Neural cell (in vitro differentiated cells): ENCODE data around the gene APOF. TPM values are rescaled to one million over a fixed set of nuclear protein-coding genes. Genes with fewer than 3 reads are reported as not detected.

Source experiments
- H2AFZ ChIP-seq: fragments of 200-600, 300-800 bp; sonication (generic), shearing (Covaris generic); 2 replicates; pipeline ENCODE4 v1.6.0; 2014; ENCODE audit warnings: low read depth, mild to moderate bottlenecking, antibody characterized with exemption, low read length, moderate library complexity
- H3F3A ChIP-seq: fragments of 200-600 bp; shearing (Covaris generic); 2 replicates; pipeline ENCODE4 v1.6.1; 2016; ENCODE audit warnings: mild to moderate bottlenecking, moderate library complexity, mixed read lengths, antibody characterized with exemption, low read length; ENCODE audit not compliant: insufficient read depth, poor library complexity, severe bottlenecking
- H3K27ac ChIP-seq: fragments of 200-600, 300-800 bp; sonication (generic), shearing (Covaris generic); 2 replicates; pipeline ENCODE4 v1.5.1; 2014; ENCODE audit warnings: mild to moderate bottlenecking, low read length, moderate library complexity
- H3K27me3 ChIP-seq: fragments of 300-800, 200-600 bp; sonication (generic), shearing (Covaris generic); 2 replicates; pipeline ENCODE4 v1.6.0; 2014; ENCODE audit warnings: mild to moderate bottlenecking, low read depth, low read length, moderate library complexity; ENCODE audit not compliant: insufficient read depth
- H3K36me3 ChIP-seq: fragments of 300-800, 200-600 bp; sonication (generic), shearing (Covaris generic); 2 replicates; pipeline ENCODE4 v1.5.1; 2014; ENCODE audit warnings: mild to moderate bottlenecking, antibody characterized with exemption, low read length, moderate library complexity; ENCODE audit not compliant: insufficient read depth
- H3K4me2 ChIP-seq: fragments of 300-800, 200-600 bp; sonication (generic), shearing (Covaris generic); 2 replicates; pipeline ENCODE4 v1.6.0; 2014; ENCODE audit warnings: mild to moderate bottlenecking, low read length
- H3K4me3 ChIP-seq: fragments of 300-800, 200-600 bp; sonication (generic), shearing (Covaris generic); 2 replicates; pipeline ENCODE4 v1.5.1; 2014; ENCODE audit warnings: mild to moderate bottlenecking, low read length, moderate library complexity
- H3K79me2 ChIP-seq: fragments of 200-600 bp; shearing (Covaris generic); replicated peaks from 2 replicates; pipeline ENCODE4 v1.6.0; 2014; ENCODE audit warnings: mild to moderate bottlenecking, low read length, moderate library complexity; ENCODE audit not compliant: insufficient read depth
- H3K9ac ChIP-seq: fragments of 300-800, 200-600 bp; sonication (generic), shearing (Covaris generic); 2 replicates; pipeline ENCODE4 v1.6.1; 2016; ENCODE audit warnings: mild to moderate bottlenecking, low read length, mixed read lengths
- H3K9me2 ChIP-seq: fragments of 200-600 bp; shearing (Covaris generic); 2 replicates; pipeline ENCODE4 v1.6.1; 2016; ENCODE audit warnings: mild to moderate bottlenecking, low read length, mixed read lengths; ENCODE audit not compliant: insufficient read depth
- H3K9me3 ChIP-seq: fragments of 200-600, 300-800 bp; sonication (generic), shearing (Covaris generic); 2 replicates; pipeline ENCODE4 v1.6.1; 2016; ENCODE audit warnings: mild to moderate bottlenecking, mixed run types, low read length, moderate library complexity, mixed read lengths
- H4K20me1 ChIP-seq: fragments of 200-600 bp; shearing (Covaris generic); 2 replicates; pipeline ENCODE4 v1.6.1; 2016; ENCODE audit warnings: mild to moderate bottlenecking, mixed run types; ENCODE audit not compliant: insufficient read depth
- EP300 ChIP-seq: fragments of 450-650 bp; conservative IDR thresholded peaks from 2 replicates; pipeline ENCODE4 v1.6.1; 2014; ENCODE audit warnings: antibody characterized with exemption, mild to moderate bottlenecking, moderate library complexity; ENCODE audit not compliant: poor library complexity, severe bottlenecking
- EZH2 ChIP-seq: fragments of 200-600, 300-800 bp; shearing (Covaris generic), sonication (generic); IDR thresholded peaks from 2 replicates; pipeline ENCODE4 v1.6.1; 2014; ENCODE audit warnings: antibody characterized with exemption, low read length, borderline replicate concordance, mild to moderate bottlenecking; ENCODE audit not compliant: insufficient read depth, poor library complexity, severe bottlenecking
- MXI1 ChIP-seq: fragments of 450-650 bp; conservative IDR thresholded peaks from 2 replicates; pipeline ENCODE4 v1.6.1; 2014; ENCODE audit warnings: antibody characterized with exemption, mild to moderate bottlenecking; ENCODE audit not compliant: poor library complexity, severe bottlenecking
- POLR2AphosphoS5 ChIP-seq: IDR thresholded peaks from 2 replicates; pipeline ENCODE4 v1.6.1; 2012
- RAD21 ChIP-seq: fragments of 450-650 bp; conservative IDR thresholded peaks from 2 replicates; pipeline ENCODE4 v1.6.1; 2014; ENCODE audit warnings: antibody characterized with exemption, mild to moderate bottlenecking, moderate library complexity
- SMC3 ChIP-seq: fragments of 450-650 bp; conservative IDR thresholded peaks from 2 replicates; pipeline ENCODE4 v1.6.1; 2014; ENCODE audit warnings: antibody characterized with exemption, mild to moderate bottlenecking, moderate library complexity; ENCODE audit not compliant: poor library complexity
- TAF1 ChIP-seq: IDR thresholded peaks from 2 replicates; pipeline ENCODE4 v1.6.1; 2012; ENCODE audit warnings: low read depth
- polyA plus RNA-seq: library from polyadenylated mRNA; depleted of rRNA; stranded (reverse); fragments of >200 nt; gene quantifications from 2 replicates; pipeline ENCODE4 v1.2.3, GENCODE V29; 2014
- TF ChIP-seq, protein P1 (sequence below): fragments of 450-650 bp; IDR thresholded peaks from 2 replicates; pipeline ENCODE4 v1.5.1; 2014; ENCODE audit warnings: antibody characterized with exemption, mild to moderate bottlenecking, moderate library complexity; ENCODE audit not compliant: poor library complexity, severe bottlenecking
- TF ChIP-seq, protein P2 (sequence below): IDR thresholded peaks from 2 replicates; pipeline ENCODE4 v1.6.1; 2012; ENCODE audit warnings: borderline replicate concordance

APOF gene
- polyA plus RNA-seq, 1 donor from 2014 or later: not detected

DNA sequence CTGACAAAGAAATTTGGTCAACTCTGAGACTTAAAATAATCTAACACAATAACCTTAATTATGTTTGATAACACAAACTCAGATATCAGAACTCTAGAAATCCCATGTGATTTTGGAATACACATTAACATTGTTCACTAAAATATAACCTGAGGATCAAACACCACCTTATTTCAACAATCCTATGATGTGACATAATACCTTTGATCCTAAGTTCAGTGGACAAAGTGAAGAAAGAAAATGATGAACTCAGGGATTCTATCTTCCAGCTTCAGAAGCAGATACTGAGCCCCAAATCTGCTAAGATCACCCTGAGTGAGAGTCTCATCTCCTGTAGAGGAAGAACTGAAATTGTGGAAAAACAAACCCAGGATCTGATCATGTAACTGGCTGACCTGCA, 35.7 kb upstream of the APOF start:
- Histone ChIP-seq H3K79me2 (no peaks in the 10 kb centered on the region), H3K9me3 (no peaks in the 10 kb centered on the region), H3K9me2 (no peaks in the 10 kb centered on the region), H3K27me3 (no peaks in the 10 kb centered on the region), H3K36me3 (no peaks in the 10 kb centered on the region), H3K4me3 (no peak overlapping the region), H2AFZ (no peak overlapping the region), H3K27ac (no peak overlapping the region), H3K4me2 (no peak overlapping the region), H3F3A (no peaks in the 10 kb centered on the region), H4K20me1 (no peaks in the 10 kb centered on the region), H3K9ac (no peak overlapping the region)
- TF ChIP-seq SMC3 (no peak), TAF1 (no peak), MXI1 (no peak), EZH2 (no peak), POLR2AphosphoS5 (no peak), RAD21 (no peak), EP300 (no peak)
- TF ChIP-seq, protein P1, sequence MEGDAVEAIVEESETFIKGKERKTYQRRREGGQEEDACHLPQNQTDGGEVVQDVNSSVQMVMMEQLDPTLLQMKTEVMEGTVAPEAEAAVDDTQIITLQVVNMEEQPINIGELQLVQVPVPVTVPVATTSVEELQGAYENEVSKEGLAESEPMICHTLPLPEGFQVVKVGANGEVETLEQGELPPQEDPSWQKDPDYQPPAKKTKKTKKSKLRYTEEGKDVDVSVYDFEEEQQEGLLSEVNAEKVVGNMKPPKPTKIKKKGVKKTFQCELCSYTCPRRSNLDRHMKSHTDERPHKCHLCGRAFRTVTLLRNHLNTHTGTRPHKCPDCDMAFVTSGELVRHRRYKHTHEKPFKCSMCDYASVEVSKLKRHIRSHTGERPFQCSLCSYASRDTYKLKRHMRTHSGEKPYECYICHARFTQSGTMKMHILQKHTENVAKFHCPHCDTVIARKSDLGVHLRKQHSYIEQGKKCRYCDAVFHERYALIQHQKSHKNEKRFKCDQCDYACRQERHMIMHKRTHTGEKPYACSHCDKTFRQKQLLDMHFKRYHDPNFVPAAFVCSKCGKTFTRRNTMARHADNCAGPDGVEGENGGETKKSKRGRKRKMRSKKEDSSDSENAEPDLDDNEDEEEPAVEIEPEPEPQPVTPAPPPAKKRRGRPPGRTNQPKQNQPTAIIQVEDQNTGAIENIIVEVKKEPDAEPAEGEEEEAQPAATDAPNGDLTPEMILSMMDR: no peak
- TF ChIP-seq, protein P2, sequence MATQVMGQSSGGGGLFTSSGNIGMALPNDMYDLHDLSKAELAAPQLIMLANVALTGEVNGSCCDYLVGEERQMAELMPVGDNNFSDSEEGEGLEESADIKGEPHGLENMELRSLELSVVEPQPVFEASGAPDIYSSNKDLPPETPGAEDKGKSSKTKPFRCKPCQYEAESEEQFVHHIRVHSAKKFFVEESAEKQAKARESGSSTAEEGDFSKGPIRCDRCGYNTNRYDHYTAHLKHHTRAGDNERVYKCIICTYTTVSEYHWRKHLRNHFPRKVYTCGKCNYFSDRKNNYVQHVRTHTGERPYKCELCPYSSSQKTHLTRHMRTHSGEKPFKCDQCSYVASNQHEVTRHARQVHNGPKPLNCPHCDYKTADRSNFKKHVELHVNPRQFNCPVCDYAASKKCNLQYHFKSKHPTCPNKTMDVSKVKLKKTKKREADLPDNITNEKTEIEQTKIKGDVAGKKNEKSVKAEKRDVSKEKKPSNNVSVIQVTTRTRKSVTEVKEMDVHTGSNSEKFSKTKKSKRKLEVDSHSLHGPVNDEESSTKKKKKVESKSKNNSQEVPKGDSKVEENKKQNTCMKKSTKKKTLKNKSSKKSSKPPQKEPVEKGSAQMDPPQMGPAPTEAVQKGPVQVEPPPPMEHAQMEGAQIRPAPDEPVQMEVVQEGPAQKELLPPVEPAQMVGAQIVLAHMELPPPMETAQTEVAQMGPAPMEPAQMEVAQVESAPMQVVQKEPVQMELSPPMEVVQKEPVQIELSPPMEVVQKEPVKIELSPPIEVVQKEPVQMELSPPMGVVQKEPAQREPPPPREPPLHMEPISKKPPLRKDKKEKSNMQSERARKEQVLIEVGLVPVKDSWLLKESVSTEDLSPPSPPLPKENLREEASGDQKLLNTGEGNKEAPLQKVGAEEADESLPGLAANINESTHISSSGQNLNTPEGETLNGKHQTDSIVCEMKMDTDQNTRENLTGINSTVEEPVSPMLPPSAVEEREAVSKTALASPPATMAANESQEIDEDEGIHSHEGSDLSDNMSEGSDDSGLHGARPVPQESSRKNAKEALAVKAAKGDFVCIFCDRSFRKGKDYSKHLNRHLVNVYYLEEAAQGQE: no peak

DNA sequence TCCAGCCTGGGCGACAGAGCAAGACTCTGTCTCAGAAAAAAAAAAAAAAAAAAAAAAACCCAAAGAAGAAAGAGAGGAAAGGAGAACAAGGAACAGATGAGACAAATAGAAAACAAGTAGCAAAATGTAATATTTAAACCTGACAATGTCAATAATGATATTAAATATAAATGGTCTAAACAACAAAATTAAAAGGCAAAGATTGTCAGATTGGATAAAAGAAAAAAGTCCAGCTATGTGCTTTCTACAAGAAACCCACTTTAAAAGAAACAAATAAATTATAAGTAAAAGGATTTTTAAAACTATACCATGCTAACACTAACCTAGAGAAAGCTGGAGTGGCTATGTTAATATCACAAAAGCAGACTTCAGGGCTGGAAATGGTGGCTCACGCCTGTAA, 29.7 kb upstream of the APOF start:
- no peaks in the 10 kb centered on the region for H3K27me3 ChIP-seq
- no peak for TF ChIP-seq RAD21
- no peak for TF ChIP-seq SMC3
- TF ChIP-seq, protein P1: no peak
- no peak for TF ChIP-seq EP300
- no peak for TF ChIP-seq EZH2
- no peaks in the 10 kb centered on the region for H3K79me2 ChIP-seq

More for the DNA sequence above, 29.7 kb upstream of the APOF start:
- Histone ChIP-seq H3K4me3 (no peak overlapping the region), H2AFZ (no peak overlapping the region), H4K20me1 (no peaks in the 10 kb centered on the region), H3K36me3 (no peaks in the 10 kb centered on the region), H3K9me3 (no peaks in the 10 kb centered on the region), H3K4me2 (no peak overlapping the region), H3F3A (no peaks in the 10 kb centered on the region), H3K9ac (no peak overlapping the region), H3K27ac (no peak overlapping the region), H3K9me2 (no peaks in the 10 kb centered on the region)
